GM10248 (cell line): ENCODE data around the gene FMC1.
"Not testable (repeated sequence)": the region's sequence is repeated elsewhere in the genome, so short reads cannot be mapped to it uniquely, and the experiment has no call there.

Experiments
- CTCF ChIA-PET: fragments of 300-600 bp; sonication (Branson Sonifier 250); formaldehyde crosslinking; extraction: SDS; loops from one replicate; lab custom pipeline; 2021; ENCODE audit warnings: antibody characterized with exemption; lab: Yijun Ruan, JAX
- POLR2A ChIA-PET: fragments of 350-650 bp; sonication (Branson Sonifier 250); formaldehyde crosslinking; extraction: SDS; loops from one replicate; lab custom pipeline; 2020; ENCODE audit warnings: antibody characterized with exemption; lab: Yijun Ruan, JAX
- DNase-seq: peaks from one replicate; pipeline ENCODE4 v3.0.0; 2012; ENCODE audit errors: extremely low spot score
- TF ChIP-seq, protein P1 (sequence below): IDR thresholded peaks from 2 replicates; pipeline ENCODE4 v1.5.1; 2012; ENCODE audit warnings: mild to moderate bottlenecking, low read depth; ENCODE audit errors: extremely low read depth, missing control alignments, control extremely low read depth

The FMC1 gene

GRCh38 chr7:139297795-139298194 is 43.3 kb upstream of the FMC1 start:
- TF ChIP-seq, protein P1, sequence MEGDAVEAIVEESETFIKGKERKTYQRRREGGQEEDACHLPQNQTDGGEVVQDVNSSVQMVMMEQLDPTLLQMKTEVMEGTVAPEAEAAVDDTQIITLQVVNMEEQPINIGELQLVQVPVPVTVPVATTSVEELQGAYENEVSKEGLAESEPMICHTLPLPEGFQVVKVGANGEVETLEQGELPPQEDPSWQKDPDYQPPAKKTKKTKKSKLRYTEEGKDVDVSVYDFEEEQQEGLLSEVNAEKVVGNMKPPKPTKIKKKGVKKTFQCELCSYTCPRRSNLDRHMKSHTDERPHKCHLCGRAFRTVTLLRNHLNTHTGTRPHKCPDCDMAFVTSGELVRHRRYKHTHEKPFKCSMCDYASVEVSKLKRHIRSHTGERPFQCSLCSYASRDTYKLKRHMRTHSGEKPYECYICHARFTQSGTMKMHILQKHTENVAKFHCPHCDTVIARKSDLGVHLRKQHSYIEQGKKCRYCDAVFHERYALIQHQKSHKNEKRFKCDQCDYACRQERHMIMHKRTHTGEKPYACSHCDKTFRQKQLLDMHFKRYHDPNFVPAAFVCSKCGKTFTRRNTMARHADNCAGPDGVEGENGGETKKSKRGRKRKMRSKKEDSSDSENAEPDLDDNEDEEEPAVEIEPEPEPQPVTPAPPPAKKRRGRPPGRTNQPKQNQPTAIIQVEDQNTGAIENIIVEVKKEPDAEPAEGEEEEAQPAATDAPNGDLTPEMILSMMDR, result no peak
- ChIA-PET CTCF (no interaction called here), POLR2A (no interaction called here)
- no peak for DNase-seq

DNA sequence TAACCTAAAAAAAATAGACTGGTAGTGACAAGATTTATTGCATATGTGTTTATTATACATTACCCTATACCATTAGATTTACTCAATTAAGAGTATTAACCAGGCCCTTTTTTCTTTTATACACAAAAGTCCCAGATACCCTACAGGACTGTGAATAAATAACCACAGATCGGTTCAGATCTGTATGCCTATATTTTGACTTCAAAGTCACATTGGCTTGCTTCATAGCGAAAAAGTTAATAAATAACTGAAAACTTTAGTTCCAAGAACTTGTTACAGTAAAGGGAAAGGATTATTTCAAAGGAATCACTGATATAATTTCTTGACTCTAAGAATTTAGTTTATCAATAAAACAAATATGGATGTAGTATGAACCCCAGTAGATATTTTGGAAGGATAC is 41.8 kb upstream of the FMC1 start:
- ChIA-PET CTCF (interaction anchor here (1.2 to 1.7 kb wide), 2 partner anchors 39 to 135 kb away, joined by 4 read pairs; no protein-coding TSS in a partner anchor), POLR2A (no interaction called here)
- DNase-seq, result no peak
- TF ChIP-seq, protein P1, result no peak

DNA sequence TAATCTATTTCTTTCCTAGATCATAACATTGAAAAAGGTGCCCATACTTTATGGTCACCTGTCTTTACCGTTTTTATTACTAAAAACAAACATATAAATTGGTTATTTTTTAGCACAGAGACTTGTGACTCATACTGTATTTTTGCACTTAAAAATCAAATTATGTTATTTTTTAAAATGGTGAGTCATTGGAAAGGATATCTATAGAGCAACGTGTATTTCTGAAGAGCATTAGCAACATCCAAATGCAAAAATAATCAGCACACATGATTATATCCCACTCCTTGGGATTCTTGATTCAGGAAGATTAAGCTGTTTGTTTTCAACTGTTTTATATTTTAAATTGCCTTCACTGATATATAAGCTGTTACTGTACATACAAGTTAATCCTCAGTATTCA is 40.7 kb upstream of the FMC1 start:
- TF ChIP-seq, protein P1, result no peak
- DNase-seq, result no peak
- ChIA-PET CTCF (no interaction called here), POLR2A (no interaction called here)

DNA sequence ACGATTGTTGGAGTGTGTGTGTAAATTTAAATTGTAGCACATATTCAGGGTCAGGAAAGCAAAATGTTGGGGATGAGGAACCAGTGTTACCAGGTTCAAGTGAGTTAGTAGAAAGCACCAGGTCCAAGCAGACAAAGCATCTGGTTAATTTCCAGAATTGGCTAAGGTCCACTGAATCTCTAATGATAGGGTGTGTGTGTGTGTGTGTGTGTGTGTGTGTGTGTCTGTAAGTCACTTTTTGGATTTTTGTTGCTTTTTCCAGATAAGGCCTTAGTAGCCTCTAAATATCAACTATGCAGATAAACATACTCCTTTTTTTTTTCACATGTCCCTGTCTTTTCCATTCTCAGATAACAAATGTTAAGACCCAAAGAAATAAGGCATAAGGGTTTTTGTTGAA is 36.6 kb upstream of the FMC1 start:
- TF ChIP-seq, protein P1, result no peak
- DNase-seq, result no peak
- ChIA-PET POLR2A (interaction anchor here (0.8 kb wide), 1 partner anchor 11 kb away, joined by 3 read pairs; no protein-coding TSS in a partner anchor), CTCF (interaction anchor here (1.1 kb wide), 1 partner anchor 10 kb away, joined by 6 read pairs; no protein-coding TSS in a partner anchor)

- TF ChIP-seq, protein P1, result no peak
- ChIA-PET POLR2A (no interaction called here), CTCF (no interaction called here)
- no peak for DNase-seq
Measured at GRCh38 chr7:139317939-139318505, 23.1 kb upstream of the FMC1 start.

DNA sequence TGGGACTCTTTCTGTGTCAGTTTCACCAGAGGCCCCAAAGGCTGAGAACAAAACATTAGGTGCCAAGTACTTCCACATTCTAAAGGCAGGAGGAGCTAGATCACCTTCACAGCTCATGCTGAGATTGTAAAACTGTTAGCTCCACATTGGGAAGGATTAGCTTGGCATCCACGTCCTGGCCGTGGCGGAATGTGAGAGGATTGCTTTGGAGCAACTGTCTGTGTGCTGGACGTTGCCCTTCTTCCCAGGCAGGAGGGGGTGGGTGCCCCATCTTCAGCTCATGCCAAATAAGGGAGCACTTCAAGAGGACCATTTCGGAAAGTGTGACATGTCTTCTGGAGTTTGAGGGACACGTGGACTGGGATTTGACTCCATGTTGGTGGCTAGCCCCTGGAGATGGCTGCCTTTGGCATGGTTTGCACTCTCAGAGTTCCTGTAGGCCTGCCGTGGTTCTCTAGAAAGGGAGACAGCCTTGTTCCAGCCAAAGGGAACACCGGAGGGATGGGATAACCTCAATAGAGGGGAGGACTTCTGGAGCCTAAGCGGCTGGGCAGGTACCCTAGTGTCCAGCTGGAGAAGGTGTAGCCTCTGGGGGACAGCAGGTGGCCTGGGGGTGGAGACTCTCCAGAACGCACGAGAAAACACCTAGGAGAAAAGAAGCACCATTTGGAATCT is 19.9 kb upstream of the FMC1 start:
- peak; percentile 23 for DNase-seq
- TF ChIP-seq, protein P1, result peak; percentile 44
- POLR2A ChIA-PET, result interaction anchor here (0.6 to 1.2 kb wide), 2 partner anchors 19 to 600 kb away, joined by 3 to 4 read pairs; no protein-coding TSS in a partner anchor
- CTCF ChIA-PET, result interaction anchor here (0.7 to 2.4 kb wide), 8 partner anchors 9 to 177 kb away, joined by 3 to 19 read pairs (median 5); no protein-coding TSS in a partner anchor

DNA sequence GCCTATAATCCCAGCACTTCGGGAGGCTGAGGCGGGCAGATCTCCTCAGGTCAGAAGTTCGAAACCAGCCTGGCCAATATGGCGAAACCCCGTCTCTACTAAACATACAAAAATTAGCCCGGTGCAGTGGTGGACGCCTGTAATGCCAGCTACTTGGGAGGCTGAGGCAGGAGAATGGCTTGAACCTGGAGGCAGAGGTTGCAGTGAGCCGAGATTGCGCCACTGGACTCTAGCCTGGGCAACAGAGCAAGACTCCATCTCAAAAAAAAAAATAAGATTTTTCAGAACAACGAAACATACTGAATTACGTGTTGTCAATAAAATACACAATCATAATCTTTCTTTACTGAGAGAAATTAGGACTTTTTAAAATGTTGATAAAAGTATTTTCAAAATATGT is 16.4 kb upstream of the FMC1 start:
- POLR2A ChIA-PET, result not testable (repeated sequence)

More for the DNA sequence above, 16.4 kb upstream of the FMC1 start:
- not testable (repeated sequence) for DNase-seq
- CTCF ChIA-PET, result interaction anchor here (1.8 to 2.0 kb wide), 2 partner anchors 10 to 15 kb away, joined by 7 to 10 read pairs; no protein-coding TSS in a partner anchor
